ENCODE measurements around the gene DUSP1.

- TF ChIP-seq CTCF (IDR thresholded peaks at IDR 0.05) (no peak), POLR2A (IDR thresholded peaks at IDR 0.05) (no peak), POLR2AphosphoS5 (IDR thresholded peaks at IDR 0.05) (no peak)
These were observed 52.4 kb downstream of the DUSP1 start for GRCh38 chr5:172718527-172719114.
